SK-N-SH (cell line): Measurements from ENCODE around the gene SPATC1L. TPM values are rescaled to one million over a fixed set of nuclear protein-coding genes. Genes with fewer than 3 reads are reported as not detected.

ENCODE experiments used
- CTCF ChIA-PET: fragments of 300-600, 350-600 bp; formaldehyde crosslinking; extraction: SDS; loops from one replicate; lab custom pipeline; 2021; lab: Yijun Ruan, JAX
- POLR2A ChIA-PET: fragments of 350-600 bp; sonication (Branson Sonifier 250); formaldehyde crosslinking; extraction: SDS; loops from one replicate; lab custom pipeline; 2020; ENCODE audit warnings: antibody characterized with exemption, inconsistent platforms; lab: Yijun Ruan, JAX
- DNase-seq: peaks from one replicate; pipeline ENCODE4 v3.0.0; 2012
- H2AFZ ChIP-seq: fragments of 200-600 bp; sonication (generic); 2 replicates; pipeline ENCODE4 v1.8.1; 2016; ENCODE audit warnings: antibody characterized with exemption, mild to moderate bottlenecking, low read depth
- H3F3A ChIP-seq: fragments of 200-600 bp; sonication (generic); replicated peaks from 2 replicates; pipeline ENCODE3; 2016; ENCODE audit warnings: antibody characterized with exemption, mild to moderate bottlenecking; ENCODE audit not compliant: insufficient read depth
- H3K27ac ChIP-seq, 2 experiments: fragments of 200-500 bp in 1 of 2; fragments of 200-600 bp in 1 of 2; sonication (Bioruptor generic) in 1 of 2; sonication (generic), shearing (Covaris generic) in 1 of 2; 2 replicates each; pipeline versions ENCODE4 v1.5.1 to v1.6.1; 2014 to 2016; ENCODE audit warnings: low read depth in 2 of 2, inconsistent platforms in 1 of 2, low read length in 1 of 2, mild to moderate bottlenecking in 1 of 2, mixed read lengths in 1 of 2
- H3K27me3 ChIP-seq: fragments of 200-600 bp; sonication (generic), shearing (Covaris generic); 2 replicates; pipeline ENCODE4 v1.6.1; 2016; ENCODE audit warnings: mixed run types; ENCODE audit not compliant: insufficient read depth
- H3K36me3 ChIP-seq, 2 experiments: fragments of 200-500 bp in 1 of 2; fragments of 200-600 bp in 1 of 2; sonication (Bioruptor generic) in 1 of 2; sonication (generic) in 1 of 2; replicated peaks in 1 of 2; 2 replicates each; pipeline versions ENCODE3 to v1.5.1; 2014 to 2016; ENCODE audit warnings: low read length in 1 of 2, mild to moderate bottlenecking in 1 of 2; ENCODE audit not compliant: insufficient read depth in 2 of 2, control insufficient read depth in 1 of 2
- H3K4me1 ChIP-seq, 2 experiments: fragments of 200-500 bp in 1 of 2; fragments of 200-600 bp in 1 of 2; sonication (Bioruptor generic) in 1 of 2; sonication (generic), shearing (Covaris generic) in 1 of 2; 2 replicates each; pipeline versions ENCODE4 v1.5.1 to v1.6.1; 2014 to 2016; ENCODE audit warnings: low read depth in 1 of 2, low read length in 1 of 2, mixed run types in 1 of 2; ENCODE audit not compliant: insufficient read depth in 2 of 2, control insufficient read depth in 1 of 2
- H3K4me2 ChIP-seq: fragments of 200-600 bp; sonication (generic), shearing (Covaris generic); 2 replicates; pipeline ENCODE4 v1.6.1; 2017; ENCODE audit warnings: mixed run types
- H3K4me3 ChIP-seq, 2 experiments: fragments of 200-500 bp in 1 of 2; fragments of 200-600 bp in 1 of 2; sonication (Bioruptor generic) in 1 of 2; sonication (generic), shearing (Covaris generic) in 1 of 2; 2 replicates each; pipeline versions ENCODE4 v1.5.1 to v1.8.1; 2014 to 2016; ENCODE audit warnings: low read depth in 2 of 2, inconsistent platforms in 1 of 2, low read length in 1 of 2, mild to moderate bottlenecking in 1 of 2, mixed read lengths in 1 of 2, moderate library complexity in 1 of 2
- H3K79me2 ChIP-seq: fragments of 200-600 bp; sonication (generic); 2 replicates; pipeline ENCODE4 v1.8.1; 2017; ENCODE audit warnings: mild to moderate bottlenecking; ENCODE audit not compliant: insufficient read depth
- H3K9ac ChIP-seq: fragments of 200-600 bp; sonication (generic); 2 replicates; pipeline ENCODE4 v1.6.1; 2017; ENCODE audit warnings: mixed run types
- H3K9me2 ChIP-seq: fragments of 200-600 bp; sonication (generic); 2 replicates; pipeline ENCODE4 v1.6.1; 2017; ENCODE audit warnings: mixed run types
- H3K9me3 ChIP-seq: fragments of 200-600 bp; sonication (generic); 2 replicates; pipeline ENCODE4 v1.6.1; 2017; ENCODE audit warnings: mixed run types, mild to moderate bottlenecking, moderate library complexity
- H4K20me1 ChIP-seq: fragments of 200-600 bp; sonication (generic); 2 replicates; pipeline ENCODE4 v1.6.1; 2017; ENCODE audit warnings: mild to moderate bottlenecking, mixed run types; ENCODE audit not compliant: insufficient read depth
- CHD2 ChIP-seq: fragments of 150-350 bp; IDR thresholded peaks from 2 replicates; pipeline ENCODE4 v1.6.1; 2018; ENCODE audit warnings: low read length; ENCODE audit not compliant: partially characterized antibody
- EZH2phosphoT487 ChIP-seq: fragments of 200-600 bp; sonication (generic); IDR thresholded peaks from 2 replicates; pipeline ENCODE4 v1.6.1; 2017; ENCODE audit warnings: low read depth, mixed run types, mild to moderate bottlenecking, antibody characterized with exemption, moderate library complexity, borderline replicate concordance
- FOSL2 ChIP-seq: IDR thresholded peaks from 2 replicates; pipeline ENCODE4 v1.4.0; 2012; ENCODE audit warnings: low read depth, mild to moderate bottlenecking, moderate library complexity, borderline replicate concordance
- MAX ChIP-seq: IDR thresholded peaks from 2 replicates; pipeline ENCODE4 v1.4.0; 2012; ENCODE audit warnings: low read depth
- MEF2A ChIP-seq: IDR thresholded peaks from 2 replicates; pipeline ENCODE4 v1.4.0; 2012; ENCODE audit warnings: low read depth, borderline replicate concordance
- NFIC ChIP-seq: IDR thresholded peaks from 2 replicates; pipeline ENCODE4 v1.4.0; 2012; ENCODE audit warnings: borderline replicate concordance
- RXRA ChIP-seq: IDR thresholded peaks from 2 replicates; pipeline ENCODE4 v1.4.0; 2012; ENCODE audit warnings: low read depth, mild to moderate bottlenecking, borderline replicate concordance
- SIN3A ChIP-seq: IDR thresholded peaks from 2 replicates; pipeline ENCODE4 v1.6.1; 2012; ENCODE audit warnings: low read depth, mild to moderate bottlenecking, low read length, moderate library complexity, borderline replicate concordance
- TCF12 ChIP-seq: IDR thresholded peaks from 2 replicates; pipeline ENCODE4 v1.4.0; 2012
- TEAD4 ChIP-seq: IDR thresholded peaks from 2 replicates; pipeline ENCODE4 v1.4.0; 2012; ENCODE audit warnings: mild to moderate bottlenecking, borderline replicate concordance; ENCODE audit not compliant: insufficient read depth
- USF1 ChIP-seq: IDR thresholded peaks from 2 replicates; pipeline ENCODE4 v1.4.0; 2012; ENCODE audit warnings: low read depth, borderline replicate concordance
- YY1 ChIP-seq: IDR thresholded peaks from 2 replicates; pipeline ENCODE4 v1.4.0; 2012; ENCODE audit warnings: low read depth, mild to moderate bottlenecking
- ZBTB33 ChIP-seq: IDR thresholded peaks from 2 replicates; pipeline ENCODE4 v1.4.0; 2012; ENCODE audit warnings: low read depth, borderline replicate concordance
- WGBS: methylation state at CpG from one replicate; pipeline ENCODE4 v1.1.6; 2017; ENCODE audit warnings: low lambda C conversion rate; 5-methylcytosine and 5-hydroxymethylcytosine counted together
- polyA plus RNA-seq, 3 experiments: library from polyadenylated mRNA; depleted of rRNA; stranded (reverse); fragments of >200 nt; gene quantifications; 2 replicates each; pipeline ENCODE4 v1.2.3, GENCODE V29; 2012

SPATC1L gene
- polyA plus RNA-seq, 1 of the 3 experiments (the other 2 are of a cell fraction) = 8.3 TPM

GRCh38 chr21:46193829-46194373 is 9.6 kb upstream of the SPATC1L start:
- Histone ChIP-seq H3K79me2 (no peaks in the 10 kb centered on the region), H3K27me3 (no peaks in the 10 kb centered on the region), H3F3A (peaks cover 2% of the 10 kb centered on the region), H3K36me3 (peaks cover 12 to 35% of the 10 kb centered on the region in 2 experiments), H2AFZ (no peak overlapping the region), H3K9me3 (no peaks in the 10 kb centered on the region), H3K4me1 (peaks cover 10 to 37% of the 10 kb centered on the region in 2 experiments), H3K4me2 (no peak overlapping the region), H3K9ac (no peak overlapping the region), H4K20me1 (no peaks in the 10 kb centered on the region), H3K9me2 (no peaks in the 10 kb centered on the region), H3K4me3 (no peak overlapping the region), H3K27ac (peak overlapping the region in 1 of 2 experiments; percentile 90; a peak in 2 of 4 replicates)
- DNase-seq = no peak
- 87% methylated on average over 7 of the region's 10 CpGs for WGBS
- CTCF ChIA-PET = interaction anchor here (0.7 to 1.9 kb wide), 2 partner anchors 51 to 52 kb away, joined by 3 to 6 read pairs; no protein-coding TSS in a partner anchor
- POLR2A ChIA-PET = no interaction called here
- TF ChIP-seq ZBTB33 (no peak), CHD2 (no peak), TEAD4 (no peak), MAX (no peak), USF1 (no peak), YY1 (no peak), NFIC (no peak), TCF12 (no peak), RXRA (no peak), EZH2phosphoT487 (no peak), SIN3A (no peak), FOSL2 (no peak), MEF2A (no peak)
- TF ChIP-seq, all 33 proteins: peak for 0
